Measurements from ENCODE around the gene TRABD. TPM values are rescaled to one million over a fixed set of nuclear protein-coding genes. Genes with fewer than 3 reads are reported as not detected.

TRABD gene
- total RNA-seq, 4 donors from 2014 or later: 21.4 to 30.3 (median 24.5) TPM

- no peak for DNase-seq
- in situ Hi-C loops (cut with MboI; ENCODE audit: low sequenced_read_pairs in 4 of 4): no loop called here
- Histone ChIP-seq H3K4me1 (peaks cover 42% of the 10 kb centered on the region in 2 donors), H3K27ac (peak overlapping the region; percentile 88 to 98 (median 90)), H3K9me3 (no peaks in the 10 kb centered on the region), H3K4me3 (peak overlapping the region; percentile 74 to 98 (median 81)), H3K27me3 (no peaks in the 10 kb centered on the region), H3K36me3 (peaks cover 0 to 23% of the 10 kb centered on the region in 2 donors)
- TF ChIP-seq POLR2A (IDR thresholded peaks at IDR 0.05): no peak
- TF ChIP-seq, protein P1, sequence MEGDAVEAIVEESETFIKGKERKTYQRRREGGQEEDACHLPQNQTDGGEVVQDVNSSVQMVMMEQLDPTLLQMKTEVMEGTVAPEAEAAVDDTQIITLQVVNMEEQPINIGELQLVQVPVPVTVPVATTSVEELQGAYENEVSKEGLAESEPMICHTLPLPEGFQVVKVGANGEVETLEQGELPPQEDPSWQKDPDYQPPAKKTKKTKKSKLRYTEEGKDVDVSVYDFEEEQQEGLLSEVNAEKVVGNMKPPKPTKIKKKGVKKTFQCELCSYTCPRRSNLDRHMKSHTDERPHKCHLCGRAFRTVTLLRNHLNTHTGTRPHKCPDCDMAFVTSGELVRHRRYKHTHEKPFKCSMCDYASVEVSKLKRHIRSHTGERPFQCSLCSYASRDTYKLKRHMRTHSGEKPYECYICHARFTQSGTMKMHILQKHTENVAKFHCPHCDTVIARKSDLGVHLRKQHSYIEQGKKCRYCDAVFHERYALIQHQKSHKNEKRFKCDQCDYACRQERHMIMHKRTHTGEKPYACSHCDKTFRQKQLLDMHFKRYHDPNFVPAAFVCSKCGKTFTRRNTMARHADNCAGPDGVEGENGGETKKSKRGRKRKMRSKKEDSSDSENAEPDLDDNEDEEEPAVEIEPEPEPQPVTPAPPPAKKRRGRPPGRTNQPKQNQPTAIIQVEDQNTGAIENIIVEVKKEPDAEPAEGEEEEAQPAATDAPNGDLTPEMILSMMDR (IDR thresholded peaks at IDR 0.05 in 4 of 5, conservative IDR thresholded peaks at IDR 0.05 in 1 of 5): no peak
- intact Hi-C loops (cut with DNase I; ENCODE audit: low total_unique reads): no loop called here
- no peak for ATAC-seq
These were observed 56.8 kb downstream of the TRABD start for GRCh38 chr22:50242406-50242949.

DNA sequence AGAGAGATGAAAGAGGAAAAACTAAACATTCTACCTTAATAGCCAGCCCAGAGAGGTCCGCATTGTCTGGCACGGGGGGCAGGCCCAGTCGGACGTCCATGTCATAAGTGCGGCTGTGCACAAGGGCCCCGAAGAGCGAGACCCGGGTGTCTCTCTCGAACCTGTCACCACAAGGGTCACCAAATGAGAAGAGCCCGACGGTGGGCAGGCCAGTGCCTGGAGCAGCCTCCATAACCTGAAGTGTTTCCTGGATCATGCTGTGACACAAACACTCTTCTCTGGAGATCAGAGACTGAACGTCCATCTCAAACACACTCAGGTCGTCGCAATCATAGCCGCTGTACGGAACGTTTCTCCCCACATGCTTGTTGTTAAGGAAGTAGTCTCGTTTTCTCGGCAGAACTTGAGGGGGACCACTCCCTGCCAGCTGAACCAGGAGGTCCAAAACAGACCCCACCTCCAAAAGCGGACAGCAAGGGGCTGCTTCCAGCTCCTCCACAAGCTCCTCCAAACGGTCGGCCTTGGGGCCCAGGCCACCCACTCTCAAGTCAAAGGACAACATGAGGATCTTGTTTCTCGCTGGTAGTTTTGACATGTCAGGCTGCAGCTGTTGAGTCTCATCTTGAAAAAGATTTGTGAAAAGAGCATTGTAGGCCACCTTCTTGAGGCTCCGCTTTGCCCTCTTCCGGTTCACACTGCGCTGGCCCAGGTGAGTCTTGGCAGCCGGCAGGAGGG is 58.1 kb downstream of the TRABD start:
- peaks cover 42% of the 10 kb centered on the region in 2 donors for H3K4me1 ChIP-seq
- in situ Hi-C loops (cut with MboI; ENCODE audit: low sequenced_read_pairs in 4 of 4) (no loop called here), intact Hi-C loops (cut with DNase I; ENCODE audit: low total_unique reads) (loop anchor here (1.0 to 2.0 kb wide), 2 partner anchors 14 to 27 kb away; partner anchors contain the start of gene MAPK11)
- H3K27ac ChIP-seq: peak overlapping the region; percentile 88 to 98 (median 90)
- H3K4me3 ChIP-seq: peak overlapping the region; percentile 74 to 98 (median 81)
- TF ChIP-seq, protein P1 (IDR thresholded peaks at IDR 0.05 in 4 of 5, conservative IDR thresholded peaks at IDR 0.05 in 1 of 5): no peak
- no peak for TF ChIP-seq POLR2A (IDR thresholded peaks at IDR 0.05)
- peaks cover 0 to 20% of the 10 kb centered on the region in 2 donors for H3K36me3 ChIP-seq
- peak; percentile 4 to 5 for ATAC-seq
- H3K27me3 ChIP-seq: no peaks in the 10 kb centered on the region
- no peak for DNase-seq
- no peaks in the 10 kb centered on the region for H3K9me3 ChIP-seq

DNA sequence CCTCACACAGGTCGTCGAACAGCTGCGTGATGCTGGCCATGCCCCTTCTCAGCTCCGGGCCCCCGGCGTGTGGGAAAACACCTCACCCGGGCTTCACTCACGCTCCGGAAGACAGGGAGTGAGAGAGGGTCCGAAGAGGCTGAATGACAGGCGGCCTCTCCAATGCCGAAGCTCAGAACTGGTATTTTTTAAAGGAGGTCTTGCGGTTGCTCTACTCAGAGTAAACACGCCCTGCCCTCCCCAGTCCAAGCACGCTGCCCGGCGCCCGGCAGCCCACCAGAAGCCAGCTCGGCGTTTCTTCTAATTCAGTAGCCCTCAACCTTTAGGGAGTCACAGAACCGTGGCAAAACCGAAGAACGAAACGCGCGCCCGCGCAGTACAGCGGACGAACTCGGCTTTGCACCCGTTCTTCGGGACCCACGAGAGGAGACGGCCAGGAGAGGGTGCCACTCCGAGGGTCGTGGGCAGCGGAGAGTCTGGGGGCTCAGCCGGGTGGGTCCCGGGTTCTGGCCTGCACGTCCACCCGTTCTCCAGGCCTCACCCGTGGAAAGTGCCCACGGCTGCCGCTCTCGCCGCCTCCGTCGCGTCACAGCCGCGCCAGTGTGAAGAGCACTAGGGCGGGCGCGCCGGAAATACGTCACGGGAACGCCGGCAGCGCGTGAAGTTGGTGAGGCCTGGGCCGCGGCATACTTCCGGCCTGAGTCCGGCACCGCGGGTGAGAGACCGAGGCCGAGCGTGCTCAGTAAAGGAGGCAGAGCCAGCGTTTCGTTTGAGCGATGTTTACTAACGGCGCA is 58.9 kb downstream of the TRABD start, which contains the start of gene TUBGCP6:
Gene TUBGCP6 (minus strand): TSS at position 604 of the 794 bp plus-strand sequence. CDS start 564 bp downstream, at position 40.
- H3K36me3 ChIP-seq: peaks cover 0 to 12% of the 10 kb centered on the region in 2 donors
- TF ChIP-seq, protein P1 (IDR thresholded peaks at IDR 0.05 in 4 of 5, conservative IDR thresholded peaks at IDR 0.05 in 1 of 5): peak; percentile 24 to 43 (median 37)
- TF ChIP-seq POLR2A (IDR thresholded peaks at IDR 0.05): peak; percentile 70 to 81
- peak within 1 kb of the TSS; percentile 74 to 98 (median 81) for H3K4me3 ChIP-seq
- in situ Hi-C loops (cut with MboI; ENCODE audit: low sequenced_read_pairs in 4 of 4): no loop called here
- H3K27ac ChIP-seq: peak within 1 kb of the TSS; percentile 88 to 98 (median 90)
- peaks cover 43 to 46% of the 10 kb centered on the region in 2 donors for H3K4me1 ChIP-seq
- intact Hi-C loops (cut with DNase I; ENCODE audit: low total_unique reads): loop anchor here (1.0 to 2.0 kb wide), 2 partner anchors 14 to 26 kb away; partner anchors contain the start of gene MAPK11
- ATAC-seq (peak; percentile 79 to 80), DNase-seq (peak; percentile 84 to 90)
- H3K9me3 ChIP-seq: no peaks in the 10 kb centered on the region
- no peaks in the 10 kb centered on the region for H3K27me3 ChIP-seq

GRCh38 chr22:50245214-50246072 is 59.7 kb downstream of the TRABD start:
- H3K4me1 ChIP-seq: peaks cover 51 to 54% of the 10 kb centered on the region in 2 donors
- peak; percentile 9 to 16 for ATAC-seq
- in situ Hi-C loops (cut with MboI; ENCODE audit: low sequenced_read_pairs in 4 of 4): no loop called here

More at GRCh38 chr22:50245214-50246072, 59.7 kb downstream of the TRABD start:
- intact Hi-C loops (cut with DNase I; ENCODE audit: low total_unique reads): loop anchor here (2.0 kb wide), 1 partner anchor 25 kb away; the partner anchor contains the start of gene MAPK11
- no peak for DNase-seq
- H3K4me3 ChIP-seq: peak overlapping the region; percentile 74 to 98 (median 81)
- TF ChIP-seq, protein P1 (IDR thresholded peaks at IDR 0.05 in 4 of 5, conservative IDR thresholded peaks at IDR 0.05 in 1 of 5): no peak
- TF ChIP-seq POLR2A (IDR thresholded peaks at IDR 0.05): no peak
- no peaks in the 10 kb centered on the region for H3K27me3 ChIP-seq
- no peaks in the 10 kb centered on the region for H3K9me3 ChIP-seq
- peak overlapping the region; percentile 88 to 98 (median 90) for H3K27ac ChIP-seq
- peaks cover 0 to 7% of the 10 kb centered on the region in 2 donors for H3K36me3 ChIP-seq

All from gastrocnemius medialis (tissue), 4 donors.